CD4-positive, alpha-beta T cell (primary cell): Measurements from ENCODE around the gene AXIN1. TPM values are rescaled to one million over a fixed set of nuclear protein-coding genes. Genes with fewer than 3 reads are reported as not detected.
"Not testable (repeated sequence)": the region's sequence is repeated elsewhere in the genome, so short reads cannot be mapped to it uniquely, and the experiment has no call there.

Experiments used
- ATAC-seq: fragments of 200-7000 bp; cut with Tn5 transposase; one replicate; pipeline ENCODE4 v1.10.0; 2022; ENCODE audit warnings: mild to moderate bottlenecking; ENCODE audit not compliant: poor library complexity
- CTCF ChIA-PET: fragments of 350-600 bp; sonication (Branson Sonifier 250); formaldehyde crosslinking; loops from one replicate; lab custom pipeline; 2021; ENCODE audit warnings: antibody characterized with exemption, inconsistent platforms; lab: Charles Lee
- POLR2A ChIA-PET: fragments of 350-600 bp; sonication (Branson Sonifier 250); formaldehyde crosslinking; loops from one replicate; lab custom pipeline; 2021; ENCODE audit warnings: antibody characterized with exemption, inconsistent platforms; lab: Charles Lee
- DNase-seq, 14 experiments: peaks; one replicate each; pipeline ENCODE4 v3.0.0-alpha.2; 2013 to 2020; ENCODE audit warnings: mixed read lengths in 2 of 14
- H3K27ac ChIP-seq, 2 donors: one replicate each; pipeline versions ENCODE4 v1.5.1 to v1.7.0; 2013; ENCODE audit warnings: low read length in 2 of 2, low read depth in 1 of 2, mild to moderate bottlenecking in 1 of 2
- H3K27me3 ChIP-seq, 2 experiments: 1 replicate in 1 of 2; 2 replicates in 1 of 2; pipeline versions ENCODE4 v1.6.1 to v1.7.0; 2013; ENCODE audit warnings: low read length in 2 of 2, control low read depth in 1 of 2, mild to moderate bottlenecking in 1 of 2, moderate library complexity in 1 of 2; ENCODE audit not compliant: insufficient read depth in 2 of 2, control insufficient read depth in 1 of 2
- H3K36me3 ChIP-seq: one replicate; pipeline ENCODE4 v1.6.1; 2013; ENCODE audit warnings: low read length, control low read depth; ENCODE audit not compliant: insufficient read depth
- H3K4me1 ChIP-seq: one replicate; pipeline ENCODE4 v1.6.1; 2013; ENCODE audit warnings: low read length, control low read depth; ENCODE audit not compliant: insufficient read depth
- H3K4me3 ChIP-seq: one replicate; pipeline ENCODE4 v1.5.1; 2013; ENCODE audit warnings: mild to moderate bottlenecking, low read length, moderate library complexity
- H3K9me3 ChIP-seq, 2 experiments: 1 replicate in 1 of 2; 2 replicates in 1 of 2; pipeline versions ENCODE4 v1.6.1 to v1.7.0; 2013; ENCODE audit warnings: low read length in 2 of 2, mild to moderate bottlenecking in 2 of 2, control low read depth in 1 of 2, moderate library complexity in 1 of 2; ENCODE audit not compliant: control insufficient read depth in 1 of 2, insufficient read depth in 1 of 2
- H3K27ac Mint-ChIP-seq: one replicate; pipeline ENCODE4 v1.8.0; 2020; ENCODE audit warnings: mixed read lengths
- H3K27me3 Mint-ChIP-seq: one replicate; pipeline ENCODE4 v1.8.0; 2021; ENCODE audit warnings: mixed read lengths
- H3K36me3 Mint-ChIP-seq: one replicate; pipeline ENCODE4 v1.8.0; 2021; ENCODE audit warnings: low read depth, mixed read lengths
- H3K4me1 Mint-ChIP-seq: one replicate; pipeline ENCODE4 v1.8.0; 2021; ENCODE audit warnings: low read depth, mixed read lengths
- H3K4me3 Mint-ChIP-seq: one replicate; pipeline ENCODE4 v1.8.0; 2020; ENCODE audit warnings: mild to moderate bottlenecking, mixed read lengths
- H3K9me3 Mint-ChIP-seq: one replicate; pipeline ENCODE4 v1.8.0; 2020; ENCODE audit warnings: mixed read lengths
- CTCF ChIP-seq: fragments of 200-600 bp; IDR thresholded peaks from one replicate; pipeline ENCODE4 v1.8.0; 2022; ENCODE audit warnings: antibody characterized with exemption, mild to moderate bottlenecking
- intact Hi-C, 2 experiments: fragments of 100-400 bp; cut with DNase I in 1 of 2; cut with micrococcal nuclease in 1 of 2; formaldehyde crosslinking; loops; one replicate each; pipeline versions ENCODE4 v1.15.1 to v1.9.0; 2023 to 2025; cut with DNase I, micrococcal nuclease
- total RNA-seq, 174 experiments: library from RNA in 2 of 174; stranded (reverse) in 2 of 174; gene quantifications; one replicate each; pipeline ENCODE4 v1.2.3 and lab custom pipeline; 2021 to 2026

Gene AXIN1
- total RNA-seq, 2 experiments from 2014 or later = 24.7 to 26.3 TPM

DNA sequence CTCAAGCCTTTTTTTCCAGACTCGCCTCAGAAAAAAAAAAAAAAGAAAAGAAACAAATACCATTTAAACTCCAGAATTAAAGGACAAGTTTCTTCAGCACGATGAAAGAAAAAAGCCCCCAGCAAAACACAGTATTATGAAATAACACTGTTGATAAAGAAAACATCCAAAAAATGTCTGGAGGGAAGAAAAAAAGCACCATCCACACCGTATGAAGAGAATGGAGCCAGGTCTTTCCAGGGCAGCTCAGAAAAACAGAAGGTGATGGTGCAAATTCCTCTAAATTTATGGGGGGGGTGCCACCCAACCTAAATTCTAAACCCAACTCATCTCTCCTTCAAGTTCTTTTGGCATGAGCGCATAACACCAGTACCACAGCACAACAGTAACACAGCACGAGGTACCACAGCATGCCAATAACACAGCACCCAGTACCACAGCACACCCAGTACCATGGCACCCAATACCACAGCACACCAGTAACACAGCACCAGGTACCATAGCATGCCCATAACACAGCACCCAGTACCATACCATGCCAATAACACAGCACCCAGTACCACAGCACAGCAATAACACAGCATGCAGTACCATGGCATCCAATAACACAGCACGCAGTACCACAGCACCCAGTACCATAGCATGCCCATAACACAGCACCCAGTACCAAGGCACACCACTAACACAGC lies 19.0 kb downstream of the AXIN1 start:
- Mint-ChIP-seq H3K27ac (no peak overlapping the region), H3K4me1 (peaks cover 42% of the 10 kb centered on the region), H3K36me3 (peaks cover 9% of the 10 kb centered on the region), H3K4me3 (no peak overlapping the region), H3K27me3 (no peaks in the 10 kb centered on the region), H3K9me3 (no peaks in the 10 kb centered on the region)
- H3K27me3 ChIP-seq = no peaks in the 10 kb centered on the region
- intact Hi-C loops = no loop called here
- no peak for TF ChIP-seq CTCF
- H3K4me3 ChIP-seq = no peak overlapping the region
- peaks cover 7% of the 10 kb centered on the region for H3K36me3 ChIP-seq
- ChIA-PET CTCF (interaction anchor here (1.0 kb wide), 1 partner anchor 98 kb away, joined by 3 read pairs; no protein-coding TSS in a partner anchor), POLR2A (interaction anchor here (0.5 kb wide), 1 partner anchor 9 kb away, joined by 3 read pairs; no protein-coding TSS in a partner anchor)
- H3K9me3 ChIP-seq = no peaks in the 10 kb centered on the region
- H3K4me1 ChIP-seq = peaks cover 63% of the 10 kb centered on the region
- H3K27ac ChIP-seq = no peak overlapping the region
- ATAC-seq = no peak
- DNase-seq = no peak

- H3K4me1 Mint-ChIP-seq = peaks cover 46% of the 10 kb centered on the region
- H3K27me3 ChIP-seq, H3K27me3 Mint-ChIP-seq, intact Hi-C loops, H3K4me3 Mint-ChIP-seq, DNase-seq, H3K9me3 ChIP-seq, H3K36me3 ChIP-seq, H3K27ac ChIP-seq, ATAC-seq, H3K4me3 ChIP-seq, CTCF ChIA-PET, H3K9me3 Mint-ChIP-seq, POLR2A ChIA-PET: not testable (repeated sequence)
- H3K27ac Mint-ChIP-seq = peak overlapping the region; percentile 33
- H3K4me1 ChIP-seq = peaks cover 69% of the 10 kb centered on the region
- H3K36me3 Mint-ChIP-seq = peaks cover 12% of the 10 kb centered on the region
Measured at GRCh38 chr16:331181-331814, 21.2 kb downstream of the AXIN1 start.

- ChIA-PET POLR2A (no interaction called here), CTCF (no interaction called here)
- Mint-ChIP-seq H3K4me1 (peaks cover 45% of the 10 kb centered on the region), H3K27ac (peak overlapping the region; percentile 33), H3K27me3 (no peaks in the 10 kb centered on the region), H3K36me3 (peaks cover 12% of the 10 kb centered on the region), H3K9me3 (no peaks in the 10 kb centered on the region), H3K4me3 (no peak overlapping the region)
- intact Hi-C loops = no loop called here
- DNase-seq (no peak), ATAC-seq (no peak)
- H3K27me3 ChIP-seq = no peaks in the 10 kb centered on the region
- no peak for TF ChIP-seq CTCF
- H3K36me3 ChIP-seq = peaks cover 5% of the 10 kb centered on the region
- H3K9me3 ChIP-seq = no peaks in the 10 kb centered on the region
- no peak overlapping the region for H3K27ac ChIP-seq
- peaks cover 69% of the 10 kb centered on the region for H3K4me1 ChIP-seq
- H3K4me3 ChIP-seq = no peak overlapping the region
Measured at GRCh38 chr16:330741-331140, 21.8 kb downstream of the AXIN1 start.
